ENCODE data around the gene TTF2.
A peak's percentile ranks its signal among the peaks of the same experiment; 100 is the strongest.
"Not testable (repeated sequence)": the region's sequence is repeated elsewhere in the genome, so short reads cannot be mapped to it uniquely, and the experiment has no call there.

Gene TTF2

DNA sequence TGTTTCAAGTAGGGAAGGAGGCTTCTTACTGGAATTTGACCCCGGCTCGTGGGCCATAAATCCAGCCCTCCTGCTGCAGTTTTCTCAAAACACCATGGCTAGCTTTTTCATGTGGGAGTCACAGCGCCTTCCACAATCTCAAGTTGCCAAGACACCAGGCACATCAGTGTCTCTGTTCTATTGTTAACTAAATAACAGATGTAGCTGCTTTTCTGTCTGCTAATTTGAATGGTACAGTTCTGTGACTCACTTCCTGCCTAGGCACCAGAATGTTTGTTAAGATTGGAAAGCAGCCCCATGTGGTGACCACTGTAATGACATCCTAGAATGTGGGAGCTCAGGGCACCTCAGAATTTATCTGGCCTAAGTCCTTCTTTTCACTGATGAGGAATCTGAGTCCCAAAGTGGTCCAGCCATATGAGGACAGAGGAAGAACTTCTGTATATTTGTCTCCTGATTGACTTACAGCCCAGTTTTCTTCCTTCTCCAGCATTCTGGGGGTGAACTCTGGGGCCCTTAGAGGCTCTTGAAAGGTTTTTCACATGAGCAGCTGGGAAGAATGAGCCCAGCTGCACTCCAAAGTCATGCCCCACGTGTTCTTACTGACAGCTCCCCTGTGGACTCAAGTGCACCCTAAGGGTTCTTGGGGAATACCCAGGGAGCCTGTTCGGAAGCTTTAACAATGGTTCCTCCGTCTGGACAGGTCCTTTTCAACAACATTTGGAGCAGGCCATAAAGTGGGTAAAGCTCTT is 33.9 kb downstream of the TTF2 start:
- peak; percentile 47 for DNase-seq (ENCODE audit: low spot score)

DNA sequence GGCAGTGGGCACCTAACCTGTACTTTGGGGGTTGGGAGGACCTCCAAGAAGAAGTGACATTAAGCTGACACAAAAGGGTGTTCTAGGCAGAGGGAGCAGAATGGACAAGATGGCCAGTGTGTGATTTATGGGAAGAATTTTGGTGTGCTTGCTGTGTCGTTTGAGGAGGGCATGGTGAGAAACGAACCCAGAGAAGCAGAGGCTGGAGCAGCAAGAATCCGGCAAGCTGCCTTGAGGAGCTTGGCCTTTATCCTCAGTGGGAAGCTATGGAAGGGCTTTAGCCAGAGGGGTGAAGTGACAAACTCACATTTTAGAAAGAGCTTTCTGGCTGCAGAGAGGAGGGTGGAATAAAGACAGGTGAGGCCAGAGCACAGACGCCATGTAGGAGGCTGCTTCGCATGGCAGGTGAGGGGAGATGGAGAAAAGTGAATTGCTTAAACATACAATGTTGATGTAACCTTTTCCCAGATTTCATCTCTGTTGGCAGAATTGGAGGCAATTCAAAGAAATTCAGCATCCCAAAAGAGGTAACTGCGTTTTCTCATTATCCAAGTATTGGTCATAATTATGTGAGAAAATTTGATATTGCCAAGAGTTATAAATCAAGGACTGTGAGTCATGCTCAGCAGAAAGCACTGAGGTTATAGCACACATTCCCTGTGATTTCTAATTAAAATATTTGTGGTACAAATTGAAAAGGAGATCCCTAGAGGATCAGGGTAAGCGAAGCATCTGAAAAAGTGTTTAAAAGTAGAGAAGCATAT is 34.9 kb downstream of the TTF2 start:
- DNase-seq (ENCODE audit: low spot score), result no peak

DNA sequence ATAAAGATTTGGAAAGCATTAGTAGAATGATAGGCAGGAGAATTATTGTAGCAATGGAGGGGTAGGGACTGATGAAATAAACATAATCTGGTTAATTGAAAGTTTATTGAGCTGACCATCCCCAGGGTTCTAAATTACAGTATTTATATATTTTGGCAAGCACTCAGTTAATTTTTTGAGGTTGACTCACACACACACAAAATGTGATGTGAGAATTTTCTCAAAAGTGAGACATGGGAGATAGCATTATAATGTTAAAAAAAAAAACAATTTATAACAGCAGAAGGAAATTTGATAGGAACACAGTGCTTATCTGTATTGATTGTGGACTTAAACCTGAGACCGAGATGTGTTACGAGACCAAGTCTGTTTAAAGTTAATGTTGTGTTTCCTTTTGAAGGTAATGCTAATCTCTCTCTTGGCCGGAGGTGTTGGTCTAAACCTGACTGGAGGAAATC is 36.9 kb downstream of the TTF2 start:
- DNase-seq (ENCODE audit: low spot score), result no peak

DNA sequence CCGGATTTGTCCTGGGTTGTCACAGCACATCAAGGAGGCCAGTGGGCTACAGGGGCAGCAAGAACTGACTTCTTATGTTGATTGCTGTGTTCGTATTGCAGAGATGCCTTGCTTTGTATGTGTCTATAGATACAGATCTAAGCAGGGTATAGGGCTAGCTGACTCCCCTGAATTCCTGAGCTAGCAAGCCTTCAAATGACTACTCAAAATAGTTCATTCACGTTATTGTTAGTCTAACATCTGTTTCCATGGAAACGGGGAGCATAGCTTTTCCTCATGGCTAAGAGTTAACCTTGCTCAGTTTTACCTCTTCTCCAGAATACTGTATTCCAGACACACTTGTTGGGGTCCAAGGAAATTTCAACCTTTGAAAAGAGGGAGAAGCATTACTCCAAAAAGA is 37.3 kb downstream of the TTF2 start:
- no peak for DNase-seq (ENCODE audit: low spot score)

DNA sequence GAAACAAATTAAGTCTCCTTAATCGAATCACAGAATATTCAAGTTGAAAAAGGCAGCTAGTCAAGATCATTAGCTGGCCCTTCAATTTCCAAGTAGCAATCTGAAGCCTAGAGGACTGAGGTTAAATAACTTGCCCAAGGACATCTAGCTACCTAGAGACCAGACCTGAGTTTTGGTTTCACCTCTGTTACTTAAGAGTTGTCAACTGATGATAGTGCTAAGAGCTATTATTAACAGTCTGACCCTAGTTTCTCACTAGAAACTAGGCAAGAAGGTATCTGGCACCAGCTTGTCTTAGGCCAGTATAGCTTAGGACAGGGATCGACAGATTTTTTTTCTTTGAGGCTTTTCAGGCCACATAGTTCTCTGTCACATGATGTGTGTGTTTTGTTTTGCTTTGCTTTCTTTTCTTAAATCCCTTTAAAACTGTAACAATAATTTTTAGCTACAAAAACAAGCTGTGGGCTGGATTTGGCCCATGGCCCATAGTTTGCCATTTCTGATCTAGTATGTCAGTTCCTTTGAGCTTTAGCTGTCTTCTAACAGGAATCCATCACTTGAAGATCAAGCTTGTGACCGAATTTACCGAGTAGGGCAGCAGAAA is 38.3 kb downstream of the TTF2 start:
- no peak for DNase-seq (ENCODE audit: low spot score)

- no peak for DNase-seq (ENCODE audit: low spot score)
Observed at GRCh38 chr1:117101334-117101733, 41.2 kb downstream of the TTF2 start.

DNA sequence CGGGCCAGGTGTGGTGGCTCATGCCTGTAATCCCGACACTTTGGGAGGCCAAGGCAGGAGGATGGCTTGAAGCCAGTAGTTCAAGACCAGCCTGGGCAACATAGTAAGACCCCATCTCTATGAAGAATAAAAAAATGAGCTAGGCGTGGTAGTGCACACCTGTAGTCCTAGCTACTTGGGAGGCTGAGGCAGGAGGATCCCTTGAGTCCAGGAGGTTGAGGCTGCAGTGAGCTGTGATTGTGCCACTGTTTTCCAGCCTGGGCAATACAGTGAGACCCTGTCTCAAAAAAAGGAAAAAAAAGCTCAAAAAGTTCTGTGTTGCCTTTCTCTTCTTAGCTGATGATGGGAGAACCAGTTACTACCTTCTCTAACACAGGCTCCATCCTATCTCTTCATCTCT is 41.7 kb downstream of the TTF2 start:
- not testable (repeated sequence) for DNase-seq (ENCODE audit: low spot score)

DNA sequence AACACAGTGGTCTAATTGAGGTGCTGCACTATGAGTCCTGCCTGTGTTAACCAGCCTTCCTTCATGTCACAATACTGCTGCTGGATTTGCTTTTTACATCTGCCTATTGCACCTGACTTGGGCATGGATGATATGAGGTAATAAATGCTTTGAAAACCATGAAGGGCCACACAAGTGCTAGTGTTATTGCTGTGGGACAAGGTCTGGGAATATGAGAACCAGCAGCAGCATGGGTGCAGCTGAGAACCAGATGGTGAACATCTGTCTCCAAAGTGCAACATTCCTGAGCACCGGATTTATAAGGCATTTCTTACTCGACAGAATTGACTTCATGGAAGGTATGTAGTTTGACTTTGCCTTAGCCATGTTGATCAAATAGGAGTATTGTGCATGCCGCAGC is 44.9 kb downstream of the TTF2 start:
- DNase-seq (ENCODE audit: low spot score), result no peak

- DNase-seq (ENCODE audit: low spot score), result no peak
Observed at GRCh38 chr1:117105722-117106121, 45.6 kb downstream of the TTF2 start.

DNA sequence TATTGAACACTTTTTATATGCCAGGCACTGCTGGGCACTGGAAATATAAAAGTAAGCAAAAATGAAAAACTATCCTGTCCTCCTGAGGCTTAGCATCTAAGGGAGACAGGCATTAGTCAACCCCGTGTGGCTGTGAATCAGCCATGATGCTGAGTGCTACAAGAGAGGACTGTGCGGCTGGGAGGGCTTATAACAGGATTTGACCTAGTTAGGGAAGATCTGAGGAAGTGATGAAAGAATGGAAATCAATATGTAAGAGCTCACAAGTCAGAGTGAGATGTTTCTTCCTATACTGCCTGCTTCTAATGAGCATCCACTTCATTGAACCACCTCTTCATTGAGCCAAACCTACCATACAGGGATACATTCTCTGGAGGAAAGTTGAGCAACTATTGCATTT is 46.4 kb downstream of the TTF2 start:
- DNase-seq (ENCODE audit: low spot score), result no peak

GRCh38 chr1:117107364-117107763 is 47.2 kb downstream of the TTF2 start:
- no peak for DNase-seq (ENCODE audit: low spot score)

DNA sequence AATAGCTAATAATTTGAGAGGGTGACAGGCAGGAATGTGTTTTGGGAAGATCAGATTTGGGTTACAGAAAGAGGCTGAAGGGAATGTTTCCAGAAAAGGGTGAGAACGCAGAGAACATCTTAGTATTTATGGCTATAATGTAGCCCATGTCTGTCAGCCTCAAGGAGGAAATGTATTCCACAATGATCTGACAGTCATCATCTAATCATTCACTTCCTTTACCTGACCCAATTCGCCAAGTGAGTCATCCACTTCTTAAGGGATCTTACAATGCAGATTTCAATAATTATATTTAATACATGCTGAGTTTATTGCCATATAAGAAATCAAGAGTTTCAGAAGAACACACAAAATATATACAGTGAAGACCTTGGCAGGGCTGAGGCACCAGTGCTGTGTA is 50.6 kb downstream of the TTF2 start:
- no peak for DNase-seq (ENCODE audit: low spot score)

GRCh38 chr1:117112047-117112717 is 52.1 kb downstream of the TTF2 start:
- DNase-seq (ENCODE audit: low spot score), result no peak

GRCh38 chr1:117113199-117113598 is 53.1 kb downstream of the TTF2 start:
- DNase-seq (ENCODE audit: low spot score), result no peak

DNA sequence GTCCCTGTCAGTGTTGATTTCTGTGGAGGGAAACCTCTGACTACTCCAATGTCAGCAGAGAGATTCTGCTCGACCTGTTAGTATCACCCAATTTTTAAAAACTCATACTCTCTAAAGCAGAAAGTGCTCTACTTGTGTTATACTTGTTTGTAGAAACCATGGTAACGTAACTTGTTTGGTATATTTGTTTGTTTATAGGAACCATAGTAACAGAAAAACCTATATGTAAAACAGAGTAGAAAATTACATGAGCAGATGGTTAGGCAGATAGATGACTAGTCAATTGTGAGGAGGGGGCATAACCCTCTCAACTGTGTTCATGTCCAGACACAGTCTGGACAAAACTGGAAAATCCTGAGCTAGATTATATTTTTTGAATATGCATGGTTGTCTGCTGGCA is 54.8 kb downstream of the TTF2 start:
- no peak for DNase-seq (ENCODE audit: low spot score)

GRCh38 chr1:117116090-117116783 is 56.1 kb downstream of the TTF2 start:
- DNase-seq (ENCODE audit: low spot score), result no peak

DNA sequence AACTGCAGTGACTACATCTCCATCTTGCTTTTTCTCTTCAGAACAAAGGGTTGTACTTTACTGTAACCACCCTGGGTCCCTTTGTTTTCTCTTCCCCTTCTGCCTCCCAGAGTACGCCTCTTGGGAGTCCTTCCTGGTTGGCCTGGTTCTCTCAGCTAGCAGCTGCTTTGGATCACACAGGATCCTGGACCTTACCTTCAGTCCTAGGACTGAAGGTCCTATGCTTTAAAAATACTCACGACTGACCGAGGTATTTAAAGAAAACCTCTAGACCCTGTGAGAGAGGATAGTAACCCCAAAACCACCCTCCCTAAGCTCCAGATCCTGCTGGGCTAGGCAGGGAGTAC is 56.6 kb downstream of the TTF2 start:
- DNase-seq (ENCODE audit: low spot score), result no peak

- DNase-seq (ENCODE audit: low spot score), result no peak
Observed at GRCh38 chr1:117117697-117118096, 57.6 kb downstream of the TTF2 start.

GRCh38 chr1:117118137-117118536 is 58.0 kb downstream of the TTF2 start:
- DNase-seq (ENCODE audit: low spot score), result no peak

GRCh38 chr1:117119144-117119543 is 59.0 kb downstream of the TTF2 start:
- DNase-seq (ENCODE audit: low spot score), result not testable (repeated sequence)

DNA sequence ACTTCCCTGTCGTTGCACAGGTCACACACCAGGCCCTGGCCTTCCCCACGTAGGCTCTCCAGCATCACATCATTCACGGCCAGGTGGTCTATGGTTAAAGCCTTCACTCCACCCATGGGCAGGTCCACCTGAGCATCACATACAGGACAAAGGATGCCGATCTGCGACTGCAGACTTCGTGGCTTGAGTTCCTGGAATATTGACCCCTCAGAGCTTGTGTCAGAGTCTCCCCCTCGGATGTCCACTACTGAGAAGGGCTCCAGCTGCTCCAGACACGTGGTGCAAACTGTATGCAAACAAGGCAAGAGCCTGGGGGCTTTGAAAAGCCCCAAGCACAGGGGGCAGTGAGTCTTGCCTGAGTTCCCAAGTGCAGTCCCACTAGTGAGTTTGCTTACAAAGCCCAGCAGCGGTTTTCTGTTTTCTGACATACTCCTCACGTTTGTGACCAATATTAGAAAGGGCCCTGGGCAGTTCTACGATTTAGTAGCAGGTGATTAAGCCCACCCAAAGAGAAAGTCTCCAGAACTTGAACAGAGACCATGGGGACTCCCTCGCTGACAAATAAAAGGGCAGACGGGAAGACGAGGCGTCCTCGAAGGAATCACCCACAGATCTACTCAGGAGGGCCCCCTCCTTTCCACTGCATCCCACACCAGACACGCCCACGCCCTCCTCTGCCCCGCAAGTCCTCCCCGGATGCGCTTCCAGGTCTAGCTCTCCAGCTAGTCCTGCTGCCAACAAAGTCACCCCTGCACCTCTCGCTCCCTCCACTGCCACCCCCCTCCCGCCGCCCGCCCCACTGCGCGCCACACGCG is 60.9 kb downstream of the TTF2 start:
- no peak for DNase-seq (ENCODE audit: low spot score)
